Stimulated activated CD4-positive, alpha-beta T cell treated with anti-CD3 and anti-CD28 coated beads, Interleukin-2, amount 100 ng/mL, for 24 hours (primary cell): ENCODE data around the gene MARCO.

Source experiments
- DNase-seq, 2 donors: peaks; one replicate each; pipeline ENCODE4 v3.0.0-alpha.2; 2020

The MARCO gene, protein sequence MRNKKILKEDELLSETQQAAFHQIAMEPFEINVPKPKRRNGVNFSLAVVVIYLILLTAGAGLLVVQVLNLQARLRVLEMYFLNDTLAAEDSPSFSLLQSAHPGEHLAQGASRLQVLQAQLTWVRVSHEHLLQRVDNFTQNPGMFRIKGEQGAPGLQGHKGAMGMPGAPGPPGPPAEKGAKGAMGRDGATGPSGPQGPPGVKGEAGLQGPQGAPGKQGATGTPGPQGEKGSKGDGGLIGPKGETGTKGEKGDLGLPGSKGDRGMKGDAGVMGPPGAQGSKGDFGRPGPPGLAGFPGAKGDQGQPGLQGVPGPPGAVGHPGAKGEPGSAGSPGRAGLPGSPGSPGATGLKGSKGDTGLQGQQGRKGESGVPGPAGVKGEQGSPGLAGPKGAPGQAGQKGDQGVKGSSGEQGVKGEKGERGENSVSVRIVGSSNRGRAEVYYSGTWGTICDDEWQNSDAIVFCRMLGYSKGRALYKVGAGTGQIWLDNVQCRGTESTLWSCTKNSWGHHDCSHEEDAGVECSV

DNA sequence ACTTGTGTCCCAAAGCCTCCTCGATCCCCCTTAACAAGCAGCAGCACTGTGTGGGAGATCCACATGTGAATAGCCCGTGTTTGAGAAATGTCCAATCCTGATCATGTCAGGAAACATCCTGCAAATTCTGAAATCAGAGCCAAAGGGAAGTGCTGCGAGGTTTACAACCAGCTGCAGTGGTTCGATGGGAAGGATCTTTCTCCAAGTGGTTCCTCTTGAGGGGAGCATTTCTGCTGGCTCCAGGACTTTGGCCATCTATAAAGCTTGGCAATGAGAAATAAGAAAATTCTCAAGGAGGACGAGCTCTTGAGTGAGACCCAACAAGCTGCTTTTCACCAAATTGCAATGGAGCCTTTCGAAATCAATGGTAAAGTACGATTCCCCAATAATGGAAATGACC is at the start of gene MARCO:
MARCO (plus strand) TSS at position 164 of the 400 bp plus-strand sequence; CDS start at position 271, 107 bp downstream.
- DNase-seq: no peak

GRCh38 chr2:118893100-118893499 is 48.9 kb upstream of the MARCO start:
- DNase-seq: no peak

GRCh38 chr2:118902266-118903028 is 39.5 kb upstream of the MARCO start:
- no peak for DNase-seq

GRCh38 chr2:118903029-118903351 is 39.0 kb upstream of the MARCO start:
- DNase-seq: no peak

GRCh38 chr2:118903551-118904479 is 38.2 kb upstream of the MARCO start:
- no peak for DNase-seq

DNA sequence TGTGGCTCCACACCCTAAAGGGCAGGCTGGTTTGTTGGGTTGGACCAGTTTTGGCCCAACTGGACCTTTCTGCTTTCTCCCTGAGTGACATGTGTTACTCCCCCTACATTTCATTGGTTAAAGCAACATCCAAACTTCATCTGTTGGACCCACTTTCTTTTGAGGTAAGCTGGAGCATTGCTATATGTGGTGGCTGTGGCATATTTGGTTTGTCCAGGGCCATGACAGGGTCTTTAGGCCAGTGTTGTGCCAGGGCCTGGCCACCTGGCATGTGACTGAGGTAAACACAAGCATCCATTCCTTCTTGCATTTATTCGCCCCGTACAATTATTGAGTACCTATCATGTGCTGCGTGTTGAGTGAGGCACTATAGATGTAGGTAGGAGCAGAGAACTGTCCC is 36.8 kb upstream of the MARCO start:
- no peak for DNase-seq

- DNase-seq: no peak
Measured at GRCh38 chr2:118906186-118906585, 35.8 kb upstream of the MARCO start.

- DNase-seq: no peak
Measured at GRCh38 chr2:118907759-118908158, 34.2 kb upstream of the MARCO start.

GRCh38 chr2:118909191-118909590 is 32.8 kb upstream of the MARCO start:
- DNase-seq: no peak

DNA sequence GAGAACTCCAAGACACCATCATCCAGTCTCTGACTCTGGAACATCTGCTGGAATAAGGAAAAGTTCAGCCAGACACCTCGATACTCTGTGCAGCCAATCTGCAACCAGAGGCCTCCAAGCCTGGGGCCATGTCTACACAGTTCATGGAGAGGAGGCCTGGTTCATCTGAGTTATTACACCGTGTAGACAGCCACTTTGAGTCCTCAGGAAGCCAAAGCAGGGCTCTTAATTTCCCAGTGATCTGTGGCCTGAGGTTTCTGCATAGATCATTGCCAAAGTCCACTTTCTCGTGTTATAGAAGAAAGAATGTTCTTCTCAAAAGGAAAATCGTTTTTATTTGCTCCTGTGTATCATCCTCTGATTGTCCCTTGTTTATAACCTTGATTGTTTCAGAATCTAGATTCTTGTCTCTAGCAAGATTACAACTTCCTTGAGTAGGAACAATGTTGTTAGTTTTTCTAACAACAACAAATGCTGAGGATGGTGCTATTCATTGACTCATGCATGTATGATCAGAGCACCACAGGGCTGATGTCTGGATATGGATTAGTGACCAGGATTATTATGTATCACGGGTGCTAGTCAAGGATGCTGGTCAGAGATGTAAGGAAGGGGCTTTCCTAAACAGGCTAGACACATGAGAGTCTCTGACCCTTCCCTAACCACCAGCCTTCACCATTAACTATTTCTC is 30.7 kb upstream of the MARCO start:
- DNase-seq: no peak

DNA sequence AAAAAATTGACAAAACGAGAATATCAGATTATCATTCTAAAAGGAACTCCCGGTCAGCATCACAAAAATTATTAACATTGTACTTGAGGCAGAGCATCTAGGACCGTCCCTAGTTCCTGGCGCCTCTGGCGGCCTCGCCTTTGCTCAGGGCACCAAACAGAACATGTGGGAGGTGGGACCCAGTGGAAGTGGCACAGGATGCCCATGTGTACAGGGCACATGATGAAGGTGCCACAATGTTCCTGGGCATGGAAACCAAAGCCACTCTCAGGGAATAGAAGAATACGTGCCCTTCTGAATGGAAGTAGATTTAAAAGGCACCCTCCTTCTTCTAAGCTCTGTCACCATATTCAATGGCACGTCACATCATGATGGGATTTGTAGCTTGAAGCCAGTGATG is 30.1 kb upstream of the MARCO start:
- no peak for DNase-seq

DNA sequence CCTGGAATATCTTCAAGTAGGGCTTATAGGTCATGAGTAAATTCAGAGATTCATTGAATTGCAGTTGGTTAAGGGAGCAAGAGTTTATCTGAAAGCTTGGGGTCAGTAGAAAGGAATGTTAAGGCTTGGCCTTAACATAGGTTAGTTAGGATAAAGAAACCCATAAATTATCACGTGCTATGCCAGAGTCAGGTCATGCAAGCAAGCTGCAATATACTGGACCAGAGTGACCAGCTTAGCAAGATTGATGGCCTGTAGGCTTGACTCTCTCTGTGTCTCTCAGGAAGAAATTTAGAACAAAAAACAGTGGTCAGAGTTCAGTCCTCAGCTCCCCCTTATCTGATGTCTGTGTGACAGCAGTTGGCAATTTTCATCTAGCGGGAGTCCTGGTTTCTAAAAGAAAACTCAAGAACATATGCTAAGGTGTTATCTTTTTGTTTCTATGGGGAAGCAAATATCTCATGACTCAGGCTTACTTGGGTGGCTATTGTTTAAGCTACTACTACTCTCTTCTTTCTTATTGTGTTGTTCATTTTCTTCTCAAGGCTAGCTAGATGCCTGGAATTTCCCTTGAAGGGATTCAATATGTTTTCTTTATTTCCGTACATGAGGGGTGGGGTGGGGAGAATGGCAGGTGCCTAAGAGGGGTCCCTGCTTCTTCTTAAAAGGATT is 28.7 kb upstream of the MARCO start:
- DNase-seq: no peak

GRCh38 chr2:118913803-118914645 is 28.0 kb upstream of the MARCO start:
- DNase-seq: no peak

GRCh38 chr2:118914721-118915453 is 27.1 kb upstream of the MARCO start:
- no peak for DNase-seq

- no peak for DNase-seq
Measured at GRCh38 chr2:118918017-118918416, 24.0 kb upstream of the MARCO start.

GRCh38 chr2:118921646-118922045 is 20.3 kb upstream of the MARCO start:
- no peak for DNase-seq

- no peak for DNase-seq
Measured at GRCh38 chr2:118922254-118922653, 19.7 kb upstream of the MARCO start.

DNA sequence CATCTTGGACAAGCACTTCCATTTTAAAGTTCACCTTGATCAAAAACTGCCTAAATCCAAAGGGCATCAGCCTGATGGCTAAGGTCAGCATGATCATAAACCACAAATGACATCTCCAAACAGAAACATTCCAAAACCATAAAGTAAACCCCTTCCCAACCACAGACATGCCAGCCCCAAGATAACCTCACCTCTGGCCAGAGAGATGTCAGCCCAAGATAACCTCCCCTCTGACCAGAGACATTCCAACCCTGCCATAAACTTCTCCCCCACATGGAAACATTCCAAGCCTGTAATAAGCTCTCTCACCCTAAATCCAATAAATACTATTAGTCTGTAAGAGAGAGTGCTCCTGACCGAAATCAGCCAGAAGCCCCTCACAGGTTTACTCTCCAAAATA is 18.6 kb upstream of the MARCO start:
- no peak for DNase-seq

DNA sequence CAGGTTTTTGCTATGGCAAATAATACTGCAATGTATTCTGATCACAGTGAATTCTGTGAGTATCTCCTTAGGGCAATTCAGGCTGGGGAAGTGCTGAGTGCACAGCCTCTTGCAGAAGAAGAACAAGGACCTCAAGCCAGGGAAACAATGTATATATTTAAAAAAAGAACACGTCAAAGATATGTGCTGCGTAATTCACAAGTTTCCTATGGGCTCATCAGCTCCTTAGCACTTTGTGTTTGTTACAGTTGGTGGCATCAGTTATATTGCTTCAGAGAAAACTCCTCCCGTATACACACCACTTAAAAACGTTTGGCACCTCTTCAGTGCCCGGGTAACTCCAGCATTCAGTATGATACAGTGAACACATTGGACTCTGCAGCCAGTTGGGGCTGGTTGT is 16.5 kb upstream of the MARCO start:
- DNase-seq: no peak

GRCh38 chr2:118925981-118926380 is 16.0 kb upstream of the MARCO start:
- DNase-seq: no peak
